K562 (cell line): ENCODE results near the gene ISG20L2. TPM values are rescaled to one million over a fixed set of nuclear protein-coding genes. Genes with fewer than 3 reads are reported as not detected.

ENCODE experiments used
- ASH1L ChIP-seq: fragments of 450-650 bp; IDR thresholded peaks from 2 replicates; pipeline ENCODE4 v1.6.1; 2018; ENCODE audit warnings: borderline replicate concordance, mild to moderate bottlenecking, low read depth; ENCODE audit not compliant: partially characterized antibody
- CREB5 ChIP-seq: fragments of 250-450 bp; sonication (Bioruptor Pico); IDR thresholded peaks from 2 replicates; pipeline ENCODE4 v1.5.0; 2020; ENCODE audit warnings: mild to moderate bottlenecking
- GABPA ChIP-seq: fragments of 200-800 bp; sonication (Bioruptor generic); conservative IDR thresholded peaks from 2 replicates; pipeline ENCODE4 v1.6.1; 2016; ENCODE audit warnings: low read depth, missing genetic modification characterization, missing compliant biosample characterization
- GTF2B ChIP-seq: IDR thresholded peaks from 2 replicates; pipeline ENCODE4 v1.6.1; 2011; ENCODE audit not compliant: insufficient read length; ENCODE audit errors: extremely low read depth
- HMGN3 ChIP-seq: IDR thresholded peaks from 2 replicates; pipeline ENCODE4 v1.6.1; 2011; ENCODE audit warnings: borderline replicate concordance, low read depth, mild to moderate bottlenecking, mixed read lengths, low read length; ENCODE audit not compliant: insufficient read length; ENCODE audit errors: extremely low read depth
- ZNF695 ChIP-seq: fragments of 450-650 bp; formaldehyde crosslinking; IDR thresholded peaks from 2 replicates; pipeline ENCODE4 v1.4.0; 2020; ENCODE audit warnings: mild to moderate bottlenecking, moderate library complexity
- polyA plus RNA-seq, 8 experiments: library from polyadenylated mRNA; depleted of rRNA in 4 of 8; stranded (reverse) in 5 of 8; unstranded in 3 of 8; fragments of >200 nt; fragmentation: Nextera tagmentation in 2 of 8; fragmentation: Illumina TruSeq in 1 of 8; extraction: Ambion mirVana in 2 of 8; extraction: Trizol in 1 of 8; gene quantifications; 2 replicates each; pipeline versions ENCODE4 v1.2.1 to v1.2.3, GENCODE V29; 2011 to 2014; ENCODE audit warnings: inconsistent platforms in 1 of 8, missing spikeins in 1 of 8
- total RNA-seq, 7 experiments: library from RNA; depleted of rRNA in 6 of 7; stranded (reverse); fragments of >200 nt in 6 of 7; fragmentation: Illumina TruSeq in 2 of 7; extraction: Trizol in 2 of 7; gene quantifications; 2 replicates each; pipeline versions ENCODE4 v1.2.1 to v1.2.3, GENCODE V29; 2011 to 2021; ENCODE audit warnings: low replicate concordance in 1 of 7
- TF ChIP-seq, protein P1 (sequence below), 2 experiments: fragments of 200-800 bp in 1 of 2; sonication (Bioruptor generic) in 1 of 2; sonication (generic) in 1 of 2; formaldehyde crosslinking in 1 of 2; IDR thresholded peaks in 1 of 2; conservative IDR thresholded peaks in 1 of 2; 2 replicates each; pipeline versions ENCODE4 v1.5.0 to v1.6.1; 2016 to 2020; ENCODE audit warnings: missing compliant biosample characterization in 1 of 2, missing genetic modification characterization in 1 of 2, missing genetic modification reagents in 1 of 2
- TF ChIP-seq, protein P2 (sequence below): sonication (generic); formaldehyde crosslinking; IDR thresholded peaks from 2 replicates; pipeline ENCODE4 v1.8.0; 2022; ENCODE audit warnings: missing genetic modification reagents, mild to moderate bottlenecking, moderate library complexity, borderline replicate concordance
- TF ChIP-seq, protein P3 (sequence below): fragments of 150-350 bp; conservative IDR thresholded peaks from 2 replicates; pipeline ENCODE4 v1.6.1; 2014; ENCODE audit warnings: low read length
- TF ChIP-seq, protein P4 (sequence below): sonication (generic); formaldehyde crosslinking; IDR thresholded peaks from 2 replicates; pipeline ENCODE4 v1.8.0; 2023; ENCODE audit warnings: mild to moderate bottlenecking, missing genetic modification reagents

The ISG20L2 gene
- total and polyA plus RNA-seq, 9 of the 15 experiments (the other 6 are each of a cell fraction or from before 2014, with no cell fraction given) = 21.3 to 130 (median 50.3) TPM

DNA sequence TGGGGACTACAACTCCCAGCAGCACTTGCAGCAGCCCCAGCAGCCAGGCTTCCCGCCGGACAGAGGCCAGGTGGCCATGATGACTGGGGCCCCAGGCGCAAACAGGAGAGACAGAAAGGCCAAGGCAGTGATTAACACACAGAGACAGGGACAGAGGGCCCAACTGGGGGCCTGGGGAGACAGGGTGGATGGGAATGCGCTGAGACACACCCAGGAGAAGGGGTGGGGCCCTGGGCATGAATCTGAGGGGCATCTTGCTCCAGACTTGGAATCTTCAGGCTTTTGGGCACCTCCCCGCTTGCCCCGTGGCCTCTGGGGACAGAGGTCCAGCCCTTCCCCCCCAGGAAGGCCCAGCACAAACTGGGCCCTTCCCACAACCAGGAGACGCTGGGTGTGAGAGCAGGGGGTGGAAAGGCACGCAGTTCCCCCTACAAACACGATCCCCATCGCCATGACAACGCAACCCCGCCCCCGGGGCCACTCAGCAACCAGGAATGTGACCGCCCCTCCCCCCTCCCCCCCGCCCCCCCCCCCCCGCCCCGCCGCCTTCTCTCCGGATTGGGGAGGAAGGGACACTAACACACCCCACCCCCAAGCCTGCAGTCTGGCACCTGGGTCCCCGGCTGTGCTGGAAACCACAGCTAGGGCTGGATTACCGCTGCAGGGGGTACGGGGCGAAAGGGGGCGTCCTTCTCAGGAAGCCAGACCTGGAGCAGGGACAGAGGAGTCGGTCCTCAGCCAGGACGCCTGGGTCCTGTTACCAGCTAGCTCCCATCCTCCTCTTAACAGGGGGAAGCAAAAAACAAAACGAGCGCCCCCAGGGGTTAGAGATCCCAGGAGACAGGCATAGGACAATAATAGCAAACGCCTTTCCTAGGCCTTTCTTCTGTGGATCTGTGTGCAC, 18.4 kb upstream of the ISG20L2 start (continued):
- TF ChIP-seq, protein P1, sequence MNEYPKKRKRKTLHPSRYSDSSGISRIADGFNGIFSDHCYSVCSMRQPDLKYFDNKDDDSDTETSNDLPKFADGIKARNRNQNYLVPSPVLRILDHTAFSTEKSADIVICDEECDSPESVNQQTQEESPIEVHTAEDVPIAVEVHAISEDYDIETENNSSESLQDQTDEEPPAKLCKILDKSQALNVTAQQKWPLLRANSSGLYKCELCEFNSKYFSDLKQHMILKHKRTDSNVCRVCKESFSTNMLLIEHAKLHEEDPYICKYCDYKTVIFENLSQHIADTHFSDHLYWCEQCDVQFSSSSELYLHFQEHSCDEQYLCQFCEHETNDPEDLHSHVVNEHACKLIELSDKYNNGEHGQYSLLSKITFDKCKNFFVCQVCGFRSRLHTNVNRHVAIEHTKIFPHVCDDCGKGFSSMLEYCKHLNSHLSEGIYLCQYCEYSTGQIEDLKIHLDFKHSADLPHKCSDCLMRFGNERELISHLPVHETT (CRISPR knock-in tag; conservative IDR thresholded peaks at IDR 0.05 in 1 of 2, IDR thresholded peaks at IDR 0.05 in 1 of 2) = peak in 1 of 2 experiments; percentile 35; a peak in 1 of 4 replicates
- TF ChIP-seq CREB5 (CRISPR knock-in tag) (no peak), GABPA (tag) (0 out of 2 replicates have a peak, but pooled peaks have one; percentile 45), HMGN3 (peak; percentile 20), ZNF695 (CRISPR knock-in tag) (no peak), GTF2B (no peak), ASH1L (no peak)
- TF ChIP-seq, protein P2, sequence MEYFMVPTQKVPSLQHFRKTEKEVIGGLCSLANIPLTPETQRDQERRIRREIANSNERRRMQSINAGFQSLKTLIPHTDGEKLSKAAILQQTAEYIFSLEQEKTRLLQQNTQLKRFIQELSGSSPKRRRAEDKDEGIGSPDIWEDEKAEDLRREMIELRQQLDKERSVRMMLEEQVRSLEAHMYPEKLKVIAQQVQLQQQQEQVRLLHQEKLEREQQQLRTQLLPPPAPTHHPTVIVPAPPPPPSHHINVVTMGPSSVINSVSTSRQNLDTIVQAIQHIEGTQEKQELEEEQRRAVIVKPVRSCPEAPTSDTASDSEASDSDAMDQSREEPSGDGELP (CRISPR knock-in tag) = peak; percentile 67; the same call in 1 of the 2 replicates
- TF ChIP-seq, protein P3, sequence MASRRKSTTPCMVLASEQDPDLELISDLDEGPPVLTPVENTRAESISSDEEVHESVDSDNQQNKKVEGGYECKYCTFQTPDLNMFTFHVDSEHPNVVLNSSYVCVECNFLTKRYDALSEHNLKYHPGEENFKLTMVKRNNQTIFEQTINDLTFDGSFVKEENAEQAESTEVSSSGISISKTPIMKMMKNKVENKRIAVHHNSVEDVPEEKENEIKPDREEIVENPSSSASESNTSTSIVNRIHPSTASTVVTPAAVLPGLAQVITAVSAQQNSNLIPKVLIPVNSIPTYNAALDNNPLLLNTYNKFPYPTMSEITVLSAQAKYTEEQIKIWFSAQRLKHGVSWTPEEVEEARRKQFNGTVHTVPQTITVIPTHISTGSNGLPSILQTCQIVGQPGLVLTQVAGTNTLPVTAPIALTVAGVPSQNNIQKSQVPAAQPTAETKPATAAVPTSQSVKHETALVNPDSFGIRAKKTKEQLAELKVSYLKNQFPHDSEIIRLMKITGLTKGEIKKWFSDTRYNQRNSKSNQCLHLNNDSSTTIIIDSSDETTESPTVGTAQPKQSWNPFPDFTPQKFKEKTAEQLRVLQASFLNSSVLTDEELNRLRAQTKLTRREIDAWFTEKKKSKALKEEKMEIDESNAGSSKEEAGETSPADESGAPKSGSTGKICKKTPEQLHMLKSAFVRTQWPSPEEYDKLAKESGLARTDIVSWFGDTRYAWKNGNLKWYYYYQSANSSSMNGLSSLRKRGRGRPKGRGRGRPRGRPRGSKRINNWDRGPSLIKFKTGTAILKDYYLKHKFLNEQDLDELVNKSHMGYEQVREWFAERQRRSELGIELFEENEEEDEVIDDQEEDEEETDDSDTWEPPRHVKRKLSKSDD = no peak
- TF ChIP-seq, protein P4, sequence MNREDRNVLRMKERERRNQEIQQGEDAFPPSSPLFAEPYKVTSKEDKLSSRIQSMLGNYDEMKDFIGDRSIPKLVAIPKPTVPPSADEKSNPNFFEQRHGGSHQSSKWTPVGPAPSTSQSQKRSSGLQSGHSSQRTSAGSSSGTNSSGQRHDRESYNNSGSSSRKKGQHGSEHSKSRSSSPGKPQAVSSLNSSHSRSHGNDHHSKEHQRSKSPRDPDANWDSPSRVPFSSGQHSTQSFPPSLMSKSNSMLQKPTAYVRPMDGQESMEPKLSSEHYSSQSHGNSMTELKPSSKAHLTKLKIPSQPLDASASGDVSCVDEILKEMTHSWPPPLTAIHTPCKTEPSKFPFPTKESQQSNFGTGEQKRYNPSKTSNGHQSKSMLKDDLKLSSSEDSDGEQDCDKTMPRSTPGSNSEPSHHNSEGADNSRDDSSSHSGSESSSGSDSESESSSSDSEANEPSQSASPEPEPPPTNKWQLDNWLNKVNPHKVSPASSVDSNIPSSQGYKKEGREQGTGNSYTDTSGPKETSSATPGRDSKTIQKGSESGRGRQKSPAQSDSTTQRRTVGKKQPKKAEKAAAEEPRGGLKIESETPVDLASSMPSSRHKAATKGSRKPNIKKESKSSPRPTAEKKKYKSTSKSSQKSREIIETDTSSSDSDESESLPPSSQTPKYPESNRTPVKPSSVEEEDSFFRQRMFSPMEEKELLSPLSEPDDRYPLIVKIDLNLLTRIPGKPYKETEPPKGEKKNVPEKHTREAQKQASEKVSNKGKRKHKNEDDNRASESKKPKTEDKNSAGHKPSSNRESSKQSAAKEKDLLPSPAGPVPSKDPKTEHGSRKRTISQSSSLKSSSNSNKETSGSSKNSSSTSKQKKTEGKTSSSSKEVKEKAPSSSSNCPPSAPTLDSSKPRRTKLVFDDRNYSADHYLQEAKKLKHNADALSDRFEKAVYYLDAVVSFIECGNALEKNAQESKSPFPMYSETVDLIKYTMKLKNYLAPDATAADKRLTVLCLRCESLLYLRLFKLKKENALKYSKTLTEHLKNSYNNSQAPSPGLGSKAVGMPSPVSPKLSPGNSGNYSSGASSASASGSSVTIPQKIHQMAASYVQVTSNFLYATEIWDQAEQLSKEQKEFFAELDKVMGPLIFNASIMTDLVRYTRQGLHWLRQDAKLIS (CRISPR knock-in tag) = no peak
